ENCODE measurements around the gene ZNF236.
"Not testable (repeated sequence)": the region's sequence is repeated elsewhere in the genome, so short reads cannot be mapped to it uniquely, and the experiment has no call there.

GRCh38 chr18:77018650-77019049 lies 196.3 kb downstream of the ZNF236 start:
- not testable (repeated sequence) for TF ChIP-seq CTCF (IDR thresholded peaks at IDR 0.05; ENCODE audit: insufficient read depth, low read length, poor library complexity, severe bottlenecking); EZH2phosphoT487 (conservative IDR thresholded peaks at IDR 0.05; ENCODE audit: low read length)

Measured in SU-DHL-6 (cell line).